ENCODE measurements around the gene CD33. TPM values are rescaled to one million over a fixed set of nuclear protein-coding genes. Genes with fewer than 3 reads are reported as not detected.

Gene CD33
- total RNA-seq, 1 donor = 9.2 TPM

- DNase-seq (ENCODE audit: low read depth in 2 of 3, low spot score in 2 of 3) = no peak
Observed at GRCh38 chr19:51256155-51256625, 31.3 kb downstream of the CD33 start.

GRCh38 chr19:51257471-51257870, 32.6 kb downstream of the CD33 start:
- DNase-seq (ENCODE audit: low read depth in 2 of 3, low spot score in 2 of 3) = no peak

- DNase-seq (ENCODE audit: low read depth in 2 of 3, low spot score in 2 of 3) = peak in 2 of 3 donors; percentile 83 to 91
Observed at GRCh38 chr19:51258165-51259160, 33.6 kb downstream of the CD33 start.

GRCh38 chr19:51259348-51260245, 34.7 kb downstream of the CD33 start:
- DNase-seq (ENCODE audit: low read depth in 2 of 3, low spot score in 2 of 3) = peak in 2 of 3 donors; percentile 67 to 85

- no peak for DNase-seq (ENCODE audit: low read depth in 2 of 3, low spot score in 2 of 3)
Observed at GRCh38 chr19:51263808-51264207, 38.9 kb downstream of the CD33 start.

- no peak for DNase-seq (ENCODE audit: low read depth in 2 of 3, low spot score in 2 of 3)
Observed at GRCh38 chr19:51271067-51271466, 46.2 kb downstream of the CD33 start.

- peak in 1 of 3 donors; percentile 27 for DNase-seq (ENCODE audit: low read depth in 2 of 3, low spot score in 2 of 3)
Observed at GRCh38 chr19:51272183-51272810, 47.4 kb downstream of the CD33 start.

- no peak for DNase-seq (ENCODE audit: low read depth in 2 of 3, low spot score in 2 of 3)
Observed at GRCh38 chr19:51274049-51274770, 49.3 kb downstream of the CD33 start.

GRCh38 chr19:51277112-51277511, 52.2 kb downstream of the CD33 start:
- no peak for DNase-seq (ENCODE audit: low read depth in 2 of 3, low spot score in 2 of 3)

- DNase-seq (ENCODE audit: low read depth in 2 of 3, low spot score in 2 of 3) = no peak
Observed at GRCh38 chr19:51282335-51282734, 57.5 kb downstream of the CD33 start.

GRCh38 chr19:51285682-51286081, 60.8 kb downstream of the CD33 start:
- DNase-seq (ENCODE audit: low read depth in 2 of 3, low spot score in 2 of 3) = no peak

Small RNAs within 50 kb of the gene (small RNA-seq; reads per million reads assigned to genes)
- not detected for gene MIR8074

Other genes starting within 250 kb of the CD33 start
- not detected for gene KLK7, start 241.2 kb upstream of the CD33 start, total RNA-seq
- gene KLK8, start 223.5 kb upstream of the CD33 start, total RNA-seq = not detected
- not detected for gene KLK10, start 205.4 kb upstream of the CD33 start, total RNA-seq
- not detected for gene KLK11, start 198.5 kb upstream of the CD33 start, total RNA-seq
- not detected for gene KLK12, start 190.1 kb upstream of the CD33 start, total RNA-seq
- gene KLK13, start 160.0 kb upstream of the CD33 start, total RNA-seq = not detected
- not detected for gene KLK14, start 142.2 kb upstream of the CD33 start, total RNA-seq
- 9.2 TPM for gene CTU1, start 116.7 kb upstream of the CD33 start, total RNA-seq
- 0.27 TPM for gene SIGLEC9, start 100.2 kb upstream of the CD33 start, total RNA-seq
- gene SIGLEC7, start 82.8 kb upstream of the CD33 start, total RNA-seq = under 0.01 TPM
- not detected for gene SIGLECL1, start 26.0 kb downstream of the CD33 start, total RNA-seq
- gene IGLON5, start 86.6 kb downstream of the CD33 start, total RNA-seq = 1.1 TPM
- 0.81 TPM for gene VSIG10L, start 117.1 kb downstream of the CD33 start, total RNA-seq
- 162 TPM for gene ETFB, start 141.3 kb downstream of the CD33 start, total RNA-seq
- gene CLDND2, start 143.9 kb downstream of the CD33 start, total RNA-seq = not detected
- gene NKG7, start 147.6 kb downstream of the CD33 start, total RNA-seq = 24.0 TPM
- not detected for gene LIM2, start 162.9 kb downstream of the CD33 start, total RNA-seq
- gene C19orf84, start 165.5 kb downstream of the CD33 start, total RNA-seq = 0.27 TPM
- gene SIGLEC10, start 192.6 kb downstream of the CD33 start, total RNA-seq = 6.7 TPM
- gene SIGLEC8, start 233.4 kb downstream of the CD33 start, total RNA-seq = 0.27 TPM